SK-N-SH treated with all-trans-retinoic acid at 6 μM for 48 hours (cell line): ENCODE measurements around the gene CBR1.

ENCODE experiments used
- ISL1 ChIP-seq: fragments of 250-450 bp; sonication (Bioruptor Pico); IDR thresholded peaks from 2 replicates; pipeline ENCODE4 v2.1.2; 2022; ENCODE audit warnings: mild to moderate bottlenecking, moderate library complexity
- ZFP3 ChIP-seq: fragments of 250-450 bp; sonication (Bioruptor Pico); IDR thresholded peaks from 2 replicates; pipeline ENCODE4 v1.5.0; 2020; ENCODE audit warnings: mild to moderate bottlenecking, moderate library complexity

DNA sequence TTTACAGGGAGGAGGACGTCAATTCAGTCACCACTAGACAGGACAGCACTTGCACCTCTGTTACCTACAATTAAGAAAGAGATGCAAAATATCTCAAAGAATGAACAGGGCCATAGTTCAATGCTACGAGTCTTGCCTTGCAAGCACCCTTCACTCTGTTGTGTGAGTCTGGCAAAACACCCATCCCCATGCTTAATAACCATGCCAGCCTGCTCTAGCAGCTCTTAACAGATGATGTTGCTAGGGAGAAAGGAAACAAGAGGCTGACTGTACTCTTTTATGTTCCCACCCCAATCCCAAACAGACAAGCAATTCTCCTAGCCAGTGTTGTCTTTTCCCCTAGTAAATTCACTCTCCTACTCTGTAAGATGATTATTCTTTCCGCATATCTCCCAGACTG lies 5.3 kb downstream of the CBR1 start:
- TF ChIP-seq ZFP3 (CRISPR knock-in tag) (no peak), ISL1 (CRISPR knock-in tag) (no peak)
